ENCODE data around the gene TEAD1. TPM values are rescaled to one million over a fixed set of nuclear protein-coding genes. Genes with fewer than 3 reads are reported as not detected.

Gene TEAD1
- total RNA-seq, 1 experiment from 2014 or later: 102 TPM

DNA sequence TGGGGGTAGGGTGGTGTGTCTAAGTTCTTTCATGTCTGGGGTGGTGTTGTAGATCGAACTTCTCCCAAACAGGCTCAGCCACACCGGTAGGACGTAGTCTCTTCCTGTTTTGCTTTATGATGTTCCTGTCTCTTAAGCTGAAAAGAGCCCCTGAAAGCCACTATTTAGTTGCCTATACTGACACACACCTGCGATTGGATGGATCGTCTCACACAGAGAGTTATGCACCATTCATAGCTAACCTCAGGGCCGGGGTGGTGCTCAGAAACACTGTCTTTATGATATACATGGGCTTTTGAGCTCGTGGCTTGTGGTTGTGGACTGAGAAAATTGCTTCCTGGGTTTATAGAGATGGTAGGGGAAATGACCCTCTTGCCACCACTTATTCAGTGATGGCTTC lies 137.6 kb downstream of the TEAD1 start:
- intact Hi-C loops (cut with micrococcal nuclease; ENCODE audit: unreplicated experiment) (no loop called here), in situ Hi-C loops (cut with HindIII; ENCODE audit: low pct_unique_long_range_greater_than_20kb, low sequenced_read_pairs) (no loop called here)
- no peak for DNase-seq (ENCODE audit: low read depth, low spot score)
- Histone ChIP-seq H3K9me3 (ENCODE audit: control insufficient read depth, insufficient read depth, low read depth, low read length) (no peaks in the 10 kb centered on the region), H3K4me1 (ENCODE audit: control insufficient read depth, insufficient read depth, low read length) (peaks cover 30% of the 10 kb centered on the region), H3K27ac (ENCODE audit: low read length) (no peak overlapping the region), H3K4me3 (ENCODE audit: low read depth in 2 of 2, low read length in 2 of 2) (no peak overlapping the region), H3K36me3 (ENCODE audit: control insufficient read depth, insufficient read depth, low read length) (no peaks in the 10 kb centered on the region), H3K27me3 (ENCODE audit: control insufficient read depth, insufficient read depth, low read length) (no peaks in the 10 kb centered on the region)
- POLR2A ChIA-PET: no interaction called here
- no peak for ATAC-seq
- TF ChIP-seq TCF7L2 (IDR thresholded peaks at IDR 0.05; ENCODE audit: low read depth, low read length): no peak
- TF ChIP-seq, protein P1, sequence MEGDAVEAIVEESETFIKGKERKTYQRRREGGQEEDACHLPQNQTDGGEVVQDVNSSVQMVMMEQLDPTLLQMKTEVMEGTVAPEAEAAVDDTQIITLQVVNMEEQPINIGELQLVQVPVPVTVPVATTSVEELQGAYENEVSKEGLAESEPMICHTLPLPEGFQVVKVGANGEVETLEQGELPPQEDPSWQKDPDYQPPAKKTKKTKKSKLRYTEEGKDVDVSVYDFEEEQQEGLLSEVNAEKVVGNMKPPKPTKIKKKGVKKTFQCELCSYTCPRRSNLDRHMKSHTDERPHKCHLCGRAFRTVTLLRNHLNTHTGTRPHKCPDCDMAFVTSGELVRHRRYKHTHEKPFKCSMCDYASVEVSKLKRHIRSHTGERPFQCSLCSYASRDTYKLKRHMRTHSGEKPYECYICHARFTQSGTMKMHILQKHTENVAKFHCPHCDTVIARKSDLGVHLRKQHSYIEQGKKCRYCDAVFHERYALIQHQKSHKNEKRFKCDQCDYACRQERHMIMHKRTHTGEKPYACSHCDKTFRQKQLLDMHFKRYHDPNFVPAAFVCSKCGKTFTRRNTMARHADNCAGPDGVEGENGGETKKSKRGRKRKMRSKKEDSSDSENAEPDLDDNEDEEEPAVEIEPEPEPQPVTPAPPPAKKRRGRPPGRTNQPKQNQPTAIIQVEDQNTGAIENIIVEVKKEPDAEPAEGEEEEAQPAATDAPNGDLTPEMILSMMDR (IDR thresholded peaks at IDR 0.05): no peak
- TF ChIP-seq POLR2AphosphoS5 (IDR thresholded peaks at IDR 0.05; ENCODE audit: low read depth, low read length): no peak
- no peak for TF ChIP-seq SIN3A (IDR thresholded peaks at IDR 0.05; ENCODE audit: borderline replicate concordance, insufficient read depth, low read depth, low read length)
- TF ChIP-seq REST (IDR thresholded peaks at IDR 0.05; ENCODE audit: insufficient read depth in 1 of 2, low read depth in 2 of 2, low read length in 1 of 2): no peak
- BruUV-seq (replicated peaks): no TSS peak
- CTCF ChIA-PET: no interaction called here

DNA sequence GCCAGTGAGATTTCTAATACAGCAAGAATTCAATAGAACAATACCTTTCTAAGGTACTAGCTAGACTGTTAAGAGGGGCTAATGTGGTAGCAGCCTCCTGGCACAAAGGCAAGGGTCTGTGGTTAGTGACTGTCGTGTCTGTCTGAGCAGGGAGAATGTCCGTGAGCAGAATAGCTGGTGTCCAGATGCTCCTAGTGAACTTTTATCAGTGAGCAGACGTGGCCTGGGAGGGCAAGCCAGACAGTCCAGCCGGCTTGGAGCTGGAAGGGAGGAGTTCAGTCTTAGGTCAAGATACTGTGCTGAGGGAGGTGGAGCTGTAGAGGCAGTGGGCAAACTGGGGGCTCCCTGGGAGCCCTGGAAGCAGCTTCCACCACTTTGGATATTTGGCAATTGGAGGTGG lies 138.6 kb downstream of the TEAD1 start:
- no peak overlapping the region for H3K27ac ChIP-seq (ENCODE audit: low read length)
- H3K9me3 ChIP-seq (ENCODE audit: control insufficient read depth, insufficient read depth, low read depth, low read length): no peaks in the 10 kb centered on the region
- H3K36me3 ChIP-seq (ENCODE audit: control insufficient read depth, insufficient read depth, low read length): no peaks in the 10 kb centered on the region
- DNase-seq (ENCODE audit: low read depth, low spot score): no peak
- ATAC-seq: no peak
- H3K4me1 ChIP-seq (ENCODE audit: control insufficient read depth, insufficient read depth, low read length): peaks cover 30% of the 10 kb centered on the region
- TF ChIP-seq, protein P1 (IDR thresholded peaks at IDR 0.05): no peak
- TF ChIP-seq REST (IDR thresholded peaks at IDR 0.05; ENCODE audit: insufficient read depth in 1 of 2, low read depth in 2 of 2, low read length in 1 of 2) (no peak), POLR2AphosphoS5 (IDR thresholded peaks at IDR 0.05; ENCODE audit: low read depth, low read length) (no peak), TCF7L2 (IDR thresholded peaks at IDR 0.05; ENCODE audit: low read depth, low read length) (no peak), SIN3A (IDR thresholded peaks at IDR 0.05; ENCODE audit: borderline replicate concordance, insufficient read depth, low read depth, low read length) (no peak)
- ChIA-PET POLR2A (no interaction called here), CTCF (interaction anchor here (0.6 to 0.8 kb wide), 2 partner anchors 33 to 213 kb away, joined by 3 to 4 read pairs; no protein-coding TSS in a partner anchor)
- no peak overlapping the region for H3K4me3 ChIP-seq (ENCODE audit: low read depth in 2 of 2, low read length in 2 of 2)
- no TSS peak for BruUV-seq (replicated peaks)
- no peaks in the 10 kb centered on the region for H3K27me3 ChIP-seq (ENCODE audit: control insufficient read depth, insufficient read depth, low read length)
- intact Hi-C loops (cut with micrococcal nuclease; ENCODE audit: unreplicated experiment) (no loop called here), in situ Hi-C loops (cut with HindIII; ENCODE audit: low pct_unique_long_range_greater_than_20kb, low sequenced_read_pairs) (no loop called here)
